ENCODE data around the gene ST8SIA6.

Gene ST8SIA6

DNA sequence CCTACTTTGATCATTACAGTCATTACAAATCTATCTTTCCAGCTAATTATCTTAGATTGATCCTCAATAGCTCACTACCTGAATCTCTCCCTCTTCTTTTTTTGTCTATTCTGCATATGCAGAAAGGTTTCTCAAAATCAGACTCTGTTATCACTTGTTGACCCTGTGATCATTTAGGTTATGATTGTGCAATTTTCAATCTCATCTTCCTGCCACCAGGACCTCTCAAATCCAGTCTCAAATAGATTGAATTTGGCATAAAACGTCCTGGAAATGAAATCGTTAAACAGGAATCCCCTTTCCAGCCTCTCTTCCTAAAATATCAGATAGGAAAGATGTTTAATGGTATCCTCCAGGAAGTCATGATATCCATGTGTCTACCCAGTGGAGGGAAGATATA lies 96.6 kb downstream of the ST8SIA6 start:
- Mint-ChIP-seq H3K4me1 (no peaks in the 10 kb centered on the region), H3K36me3 (no peaks in the 10 kb centered on the region), H3K27me3 (peaks cover 27% of the 10 kb centered on the region), H3K27ac (no peak overlapping the region), H3K4me3 (no peak overlapping the region), H3K9me3 (peaks cover 7% of the 10 kb centered on the region)
- no peak for ATAC-seq

DNA sequence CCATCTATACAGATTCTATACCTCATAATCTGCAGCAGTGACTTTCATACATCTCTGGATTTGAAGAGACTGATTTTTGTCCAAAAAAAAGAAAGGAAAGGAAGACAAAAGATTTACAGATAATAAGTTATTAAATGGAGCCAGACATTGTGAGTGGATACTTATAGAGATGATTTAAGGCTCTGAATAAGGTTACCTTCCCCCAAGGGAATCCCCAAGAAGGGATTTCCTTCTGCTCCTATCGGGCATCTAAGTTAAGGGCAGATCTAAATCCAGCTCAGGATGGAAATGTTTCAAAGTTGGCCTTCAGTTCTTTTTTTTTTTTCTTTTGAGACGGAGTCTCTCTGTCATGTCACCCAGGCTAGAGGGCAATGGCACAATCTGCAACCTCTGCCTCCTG lies 97.6 kb downstream of the ST8SIA6 start:
- Mint-ChIP-seq H3K36me3 (no peaks in the 10 kb centered on the region), H3K4me3 (no peak overlapping the region), H3K27ac (no peak overlapping the region), H3K4me1 (no peaks in the 10 kb centered on the region), H3K27me3 (peaks cover 26% of the 10 kb centered on the region), H3K9me3 (peaks cover 7% of the 10 kb centered on the region)
- ATAC-seq: no peak

DNA sequence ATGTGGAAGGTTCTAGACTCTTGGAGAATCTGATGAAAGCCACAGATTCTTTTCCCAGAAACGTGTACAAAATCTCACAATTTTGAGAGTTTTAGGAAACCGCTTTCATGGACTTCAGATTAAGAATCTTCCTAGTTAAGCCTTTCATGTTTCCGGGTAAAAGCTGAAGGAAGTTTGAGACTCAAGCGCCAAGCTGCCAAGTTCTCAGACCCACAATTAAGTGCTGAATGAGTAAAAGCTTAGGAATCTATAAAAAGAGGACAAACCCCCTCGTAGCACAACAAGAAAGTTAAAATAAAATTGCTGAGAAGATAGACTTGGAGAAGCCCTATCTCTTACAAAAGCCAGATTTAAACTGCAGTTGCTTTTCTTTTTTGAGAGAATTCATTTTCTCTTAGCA lies 99.6 kb downstream of the ST8SIA6 start:
- Mint-ChIP-seq H3K27me3 (peaks cover 25% of the 10 kb centered on the region), H3K36me3 (no peaks in the 10 kb centered on the region), H3K9me3 (peaks cover 7% of the 10 kb centered on the region), H3K4me3 (no peak overlapping the region), H3K4me1 (no peaks in the 10 kb centered on the region), H3K27ac (no peak overlapping the region)
- ATAC-seq: no peak

DNA sequence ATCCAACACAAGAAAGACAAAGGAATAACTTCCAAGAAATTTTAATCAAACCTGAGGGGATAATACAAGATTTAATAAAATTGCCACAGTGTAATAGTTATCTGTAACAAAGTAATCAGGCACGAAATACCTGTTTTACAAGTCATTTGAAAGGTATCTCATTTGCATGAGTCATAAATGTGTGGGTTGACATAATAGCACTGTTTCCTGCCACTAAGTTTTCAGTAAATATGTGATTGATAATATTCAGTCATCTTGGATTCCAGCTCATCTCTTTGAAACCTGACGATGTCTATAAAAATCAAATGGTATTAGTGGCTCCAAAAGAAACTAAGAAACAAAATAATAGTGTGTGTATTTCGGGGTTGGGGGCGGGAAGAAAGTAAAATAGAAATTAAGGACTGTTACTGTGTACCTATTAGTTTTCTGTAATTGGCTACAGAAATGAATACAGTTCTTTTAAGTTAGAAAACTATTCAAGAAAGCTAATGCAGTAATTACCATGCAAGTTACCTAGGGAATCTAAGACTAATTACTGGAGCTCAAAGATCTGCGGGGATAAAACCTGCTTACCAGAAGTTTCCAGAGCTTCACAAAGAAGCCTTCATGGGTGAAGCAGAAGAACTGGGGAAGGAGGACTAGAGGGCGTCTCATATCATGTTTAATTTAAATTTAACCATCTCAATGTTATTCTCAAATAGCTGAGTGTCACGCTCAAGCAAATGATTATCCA lies 100.7 kb downstream of the ST8SIA6 start:
- Mint-ChIP-seq H3K9me3 (peaks cover 7% of the 10 kb centered on the region), H3K27me3 (peaks cover 24% of the 10 kb centered on the region), H3K27ac (no peak overlapping the region), H3K4me3 (no peak overlapping the region), H3K36me3 (no peaks in the 10 kb centered on the region), H3K4me1 (no peaks in the 10 kb centered on the region)
- no peak for ATAC-seq

- Mint-ChIP-seq H3K4me1 (no peaks in the 10 kb centered on the region), H3K27ac (no peak overlapping the region), H3K4me3 (no peak overlapping the region), H3K27me3 (peaks cover 15% of the 10 kb centered on the region), H3K9me3 (peaks cover 3% of the 10 kb centered on the region), H3K36me3 (no peaks in the 10 kb centered on the region)
- ATAC-seq: no peak
Observed at GRCh38 chr10:17352583-17352982, 101.8 kb downstream of the ST8SIA6 start.

- Mint-ChIP-seq H3K4me3 (no peak overlapping the region), H3K27ac (no peak overlapping the region), H3K36me3 (no peaks in the 10 kb centered on the region), H3K27me3 (peaks cover 15% of the 10 kb centered on the region), H3K9me3 (peaks cover 3% of the 10 kb centered on the region), H3K4me1 (no peaks in the 10 kb centered on the region)
- ATAC-seq: no peak
Observed at GRCh38 chr10:17351506-17351905, 102.9 kb downstream of the ST8SIA6 start.

DNA sequence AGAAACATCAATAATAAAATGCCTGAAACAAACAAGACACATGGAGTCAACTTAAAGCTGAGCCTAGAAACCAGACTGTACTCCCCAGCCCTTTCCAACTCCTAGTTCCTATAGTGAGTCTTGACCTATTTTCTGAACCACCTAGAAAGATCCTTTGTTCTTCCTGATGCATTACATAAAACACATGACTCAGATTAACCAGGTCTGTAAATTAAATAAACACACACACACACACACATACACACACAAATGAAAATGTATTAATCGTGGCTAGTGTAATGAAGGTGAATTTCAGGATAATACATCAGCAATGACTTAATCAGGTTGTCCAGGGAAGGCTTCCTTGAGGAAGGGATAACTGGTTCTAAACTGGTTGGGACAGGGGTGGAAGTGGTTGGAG lies 104.7 kb downstream of the ST8SIA6 start:
- Mint-ChIP-seq H3K4me1 (no peaks in the 10 kb centered on the region), H3K36me3 (no peaks in the 10 kb centered on the region), H3K4me3 (no peak overlapping the region), H3K9me3 (peaks cover 3% of the 10 kb centered on the region), H3K27ac (no peak overlapping the region), H3K27me3 (peaks cover 15% of the 10 kb centered on the region)
- no peak for ATAC-seq

GRCh38 chr10:17348501-17349349 lies 105.7 kb downstream of the ST8SIA6 start:
- no peak overlapping the region for H3K4me3 Mint-ChIP-seq
- H3K27ac Mint-ChIP-seq: no peak overlapping the region
- no peaks in the 10 kb centered on the region for H3K36me3 Mint-ChIP-seq
- peaks cover 3% of the 10 kb centered on the region for H3K9me3 Mint-ChIP-seq
- ATAC-seq: no peak
- no peaks in the 10 kb centered on the region for H3K4me1 Mint-ChIP-seq
- H3K27me3 Mint-ChIP-seq: peaks cover 15% of the 10 kb centered on the region

DNA sequence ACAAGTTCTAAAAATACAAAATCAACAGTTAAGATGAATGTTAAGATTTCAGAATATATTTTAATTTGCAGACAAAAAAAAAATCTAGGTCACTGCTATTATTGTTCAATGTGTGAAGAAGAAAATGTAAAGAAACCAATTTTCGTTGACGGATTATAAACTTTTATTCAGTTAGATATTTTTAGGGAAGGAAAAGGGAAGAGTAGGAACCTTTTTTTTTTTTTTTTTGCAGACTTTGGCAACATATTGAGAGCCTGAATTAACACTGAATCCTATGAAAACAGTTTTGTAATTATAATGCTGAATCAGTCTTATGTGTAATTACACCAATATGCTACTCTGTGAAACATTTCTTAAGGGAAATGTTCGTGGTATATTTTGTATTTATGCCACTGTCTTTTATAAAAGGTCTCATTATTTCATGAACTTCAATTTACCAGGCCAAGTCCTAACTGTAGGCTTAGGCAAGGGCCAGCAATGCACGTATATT lies 106.3 kb downstream of the ST8SIA6 start:
- H3K4me1 Mint-ChIP-seq: no peaks in the 10 kb centered on the region
- no peak overlapping the region for H3K27ac Mint-ChIP-seq
- H3K9me3 Mint-ChIP-seq: peaks cover 3% of the 10 kb centered on the region
- H3K4me3 Mint-ChIP-seq: no peak overlapping the region
- no peaks in the 10 kb centered on the region for H3K36me3 Mint-ChIP-seq
- no peak for ATAC-seq
- peaks cover 22% of the 10 kb centered on the region for H3K27me3 Mint-ChIP-seq

DNA sequence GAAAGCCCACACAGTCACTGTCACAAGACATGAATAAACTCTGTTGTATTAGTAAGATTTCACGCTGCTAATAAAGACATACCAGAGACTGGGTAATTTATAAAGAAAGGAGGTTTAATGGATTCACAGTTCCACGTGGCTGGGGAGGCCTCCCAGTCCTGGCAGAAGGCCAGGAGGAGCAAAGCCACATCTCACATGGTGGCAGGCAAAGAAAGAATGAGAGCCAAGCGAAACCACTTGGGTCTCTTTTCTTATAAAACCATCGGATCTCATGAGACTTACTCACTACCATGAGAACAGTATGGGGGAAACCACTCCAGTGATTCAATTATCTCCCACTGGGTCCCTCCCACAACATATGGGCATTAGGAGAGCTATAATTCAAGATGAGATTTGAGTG lies 110.2 kb downstream of the ST8SIA6 start:
- Mint-ChIP-seq H3K4me1 (no peaks in the 10 kb centered on the region), H3K27ac (no peak overlapping the region), H3K4me3 (no peak overlapping the region), H3K27me3 (peaks cover 18% of the 10 kb centered on the region), H3K36me3 (no peaks in the 10 kb centered on the region), H3K9me3 (peaks cover 10% of the 10 kb centered on the region)
- ATAC-seq: no peak

DNA sequence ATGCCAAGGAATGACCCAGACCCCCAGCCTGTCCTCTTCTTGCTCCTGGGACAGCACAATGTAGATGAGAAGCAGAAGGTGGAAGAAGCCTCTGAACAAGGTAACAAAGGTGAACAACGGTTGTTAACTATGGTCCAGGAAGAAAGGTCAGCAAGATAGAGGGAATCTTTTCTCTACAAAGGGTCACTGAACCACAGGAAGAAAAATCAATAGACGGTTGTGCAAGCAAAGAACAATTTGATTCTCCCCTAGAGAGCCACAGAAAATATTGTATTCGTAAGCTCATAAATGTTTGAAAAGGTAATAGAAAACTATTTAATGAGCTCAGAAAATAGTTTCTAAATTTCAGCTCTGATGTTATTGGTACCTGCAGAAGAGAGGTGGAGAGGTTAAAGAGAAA lies 111.3 kb downstream of the ST8SIA6 start:
- no peaks in the 10 kb centered on the region for H3K36me3 Mint-ChIP-seq

DNA sequence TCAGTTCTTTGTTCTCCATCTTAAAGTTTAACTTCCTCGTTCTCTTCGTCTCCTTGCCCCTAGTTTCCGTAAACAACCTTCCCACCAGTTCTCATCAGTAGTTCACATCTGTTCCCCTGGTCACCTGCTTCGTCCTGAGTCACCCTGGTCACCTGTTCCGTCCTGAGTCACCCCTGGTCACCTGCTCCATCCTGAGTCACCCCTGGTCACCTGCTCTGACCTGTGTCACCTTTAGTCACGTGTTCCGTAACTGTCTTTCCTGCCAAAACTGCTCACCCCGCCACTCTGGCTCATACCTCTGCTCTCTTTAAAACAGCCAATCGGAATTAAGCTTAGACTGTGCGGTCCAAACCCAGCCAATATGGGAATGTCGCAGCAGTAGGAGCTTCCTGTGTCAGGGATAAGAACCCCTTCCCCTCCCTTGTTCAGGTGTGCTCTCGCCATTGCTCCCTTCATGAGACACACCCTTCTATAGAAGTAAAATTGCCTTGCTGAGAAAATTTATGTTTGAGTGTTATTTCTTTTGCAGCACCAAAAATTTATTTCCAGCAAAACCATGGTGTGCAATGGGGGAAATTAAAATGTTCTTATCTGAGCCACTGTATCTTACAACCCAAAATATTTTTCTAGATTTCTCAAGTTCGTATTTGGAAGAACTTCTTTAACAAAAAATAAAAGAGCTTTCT lies 114.1 kb downstream of the ST8SIA6 start:
- peaks cover 10% of the 10 kb centered on the region for H3K9me3 Mint-ChIP-seq
- no peaks in the 10 kb centered on the region for H3K4me1 Mint-ChIP-seq
- H3K4me3 Mint-ChIP-seq: no peak overlapping the region
- no peak for ATAC-seq
- peaks cover 18% of the 10 kb centered on the region for H3K27me3 Mint-ChIP-seq
- no peak overlapping the region for H3K27ac Mint-ChIP-seq
- no peaks in the 10 kb centered on the region for H3K36me3 Mint-ChIP-seq

More for the DNA sequence above, 111.3 kb downstream of the ST8SIA6 start:
- H3K27ac Mint-ChIP-seq: no peak overlapping the region
- no peak overlapping the region for H3K4me3 Mint-ChIP-seq
- H3K27me3 Mint-ChIP-seq: peaks cover 18% of the 10 kb centered on the region
- no peaks in the 10 kb centered on the region for H3K4me1 Mint-ChIP-seq
- no peak for ATAC-seq
- peaks cover 10% of the 10 kb centered on the region for H3K9me3 Mint-ChIP-seq

- peaks cover 2% of the 10 kb centered on the region for H3K9me3 Mint-ChIP-seq
- ATAC-seq: no peak
- H3K4me1 Mint-ChIP-seq: no peaks in the 10 kb centered on the region
- H3K36me3 Mint-ChIP-seq: no peaks in the 10 kb centered on the region
- peaks cover 10% of the 10 kb centered on the region for H3K27me3 Mint-ChIP-seq
- no peak overlapping the region for H3K27ac Mint-ChIP-seq
- H3K4me3 Mint-ChIP-seq: no peak overlapping the region
Observed at GRCh38 chr10:17335065-17335464, 119.3 kb downstream of the ST8SIA6 start.

DNA sequence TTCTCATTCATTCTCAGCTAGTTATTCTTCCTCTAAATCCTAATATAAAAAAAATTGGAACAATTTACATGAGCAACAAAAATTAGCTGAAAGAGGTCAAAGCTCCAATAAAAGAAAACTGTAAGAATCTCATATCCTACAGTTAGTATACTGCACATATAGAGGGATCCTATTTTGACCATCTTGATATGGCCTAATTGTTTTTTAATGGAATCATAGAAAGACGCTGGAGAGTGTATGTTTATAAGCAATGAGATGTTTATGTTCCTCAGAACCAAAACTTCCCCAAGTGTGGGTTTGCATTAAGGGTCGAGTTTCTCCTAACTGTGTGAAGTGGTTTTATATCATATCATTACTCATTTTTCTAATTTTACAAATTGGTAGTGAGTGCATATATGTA lies 123.9 kb downstream of the ST8SIA6 start:
- Mint-ChIP-seq H3K4me1 (no peaks in the 10 kb centered on the region), H3K36me3 (no peaks in the 10 kb centered on the region), H3K27ac (no peak overlapping the region), H3K27me3 (peaks cover 10% of the 10 kb centered on the region), H3K9me3 (no peaks in the 10 kb centered on the region), H3K4me3 (no peak overlapping the region)
- no peak for ATAC-seq

DNA sequence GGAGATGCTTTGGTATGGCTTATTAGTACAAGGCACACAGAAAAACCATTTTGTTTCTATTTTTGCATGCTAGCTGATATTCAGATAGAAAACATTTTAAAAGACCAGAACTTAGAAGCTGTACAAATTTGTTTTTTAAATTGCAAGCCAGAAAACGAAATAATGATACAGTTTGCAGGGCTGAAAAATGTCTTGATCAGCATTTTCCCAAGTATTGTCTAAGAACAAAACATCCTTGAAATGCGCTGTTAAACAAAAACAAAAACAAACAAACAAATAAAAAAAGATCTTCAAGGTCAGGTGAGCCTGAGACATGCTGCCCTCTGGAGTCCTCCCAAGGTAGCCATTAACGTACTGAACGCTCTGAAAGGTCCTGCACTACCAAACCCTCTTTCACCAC lies 128.0 kb downstream of the ST8SIA6 start:
- Mint-ChIP-seq H3K9me3 (no peaks in the 10 kb centered on the region), H3K27ac (no peak overlapping the region), H3K4me1 (no peaks in the 10 kb centered on the region), H3K36me3 (no peaks in the 10 kb centered on the region), H3K4me3 (no peak overlapping the region), H3K27me3 (peaks cover 10% of the 10 kb centered on the region)
- ATAC-seq: no peak
